ENCODE measurements around the gene SLC39A8. TPM values are rescaled to one million over a fixed set of nuclear protein-coding genes. Genes with fewer than 3 reads are reported as not detected.
A peak's percentile ranks its signal among the peaks of the same experiment; 100 is the strongest.

Gene SLC39A8
- total and polyA plus RNA-seq, 9 of the 15 experiments (the other 6 are each of a cell fraction or from before 2014, with no cell fraction given) = 8.2 to 30.3 (median 25.0) TPM

DNA sequence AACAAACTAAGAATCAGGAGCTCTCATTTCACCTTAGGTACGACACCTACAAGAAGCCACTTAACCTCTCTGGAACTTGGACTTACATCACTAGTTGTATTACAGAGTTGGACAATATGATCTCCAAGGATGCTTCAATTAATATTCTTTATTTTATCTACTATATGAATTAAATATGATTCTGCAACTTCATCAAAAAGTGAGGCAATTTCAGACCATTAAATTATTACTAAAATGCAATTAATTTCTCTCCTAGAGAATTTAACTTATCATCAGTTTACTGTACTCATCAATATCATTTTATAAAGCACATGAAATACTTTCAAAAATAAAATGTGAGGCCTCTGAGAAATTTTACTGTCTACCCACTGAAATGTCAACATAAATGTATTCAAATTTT, 33.9 kb downstream of the SLC39A8 start:
- no peaks in the 10 kb centered on the region for H3K9me3 ChIP-seq (replicated peaks; ENCODE audit: control insufficient read depth, insufficient read depth, low read depth, low read length)
- no peaks in the 10 kb centered on the region for H3K9me1 ChIP-seq (ENCODE audit: control insufficient read depth, insufficient read depth, low read length)
- no peak overlapping the region for H3K9ac ChIP-seq (ENCODE audit: insufficient read depth in 1 of 2, low read depth in 2 of 2, low read length in 2 of 2)
- in situ Hi-C loops (cut with MboI) (no loop called here), intact Hi-C loops (cut with micrococcal nuclease) (no loop called here)
- no peak overlapping the region for H2AFZ ChIP-seq (ENCODE audit: low read depth, low read length)
- no peaks in the 10 kb centered on the region for H3K36me3 ChIP-seq (ENCODE audit: control insufficient read depth, insufficient read depth, low read length)
- ChIA-PET CTCF (ENCODE audit: low intra/inter-chr PET ratio) (no interaction called here), POLR2A (no interaction called here)
- WGBS (ENCODE audit: insufficient coverage, low coverage, missing lambda C conversion rate) = 95% methylated on average over 1 of the region's 1 CpG
- TF ChIP-seq NR2C1 (IDR thresholded peaks at IDR 0.05) = no peak
- TF ChIP-seq NR2C1 (tag; IDR thresholded peaks at IDR 0.05) = no peak
- TF ChIP-seq ZNF316 (IDR thresholded peaks at IDR 0.05) = peak; percentile 50
- no peak for TF ChIP-seq SREBF2 (CRISPR knock-in tag; IDR thresholded peaks at IDR 0.05)
- no peak for TF ChIP-seq HDGF (IDR thresholded peaks at IDR 0.05)
- TF ChIP-seq HNRNPL (IDR thresholded peaks at IDR 0.05; ENCODE audit: low read depth, low read length) = no peak
- ATAC-seq (no peak), DNase-seq (ENCODE audit: extremely low read depth in 1 of 4, low spot score in 3 of 4) (no peak), FAIRE-seq (no peak)
- H3K4me3 ChIP-seq = no peak overlapping the region
- no peaks in the 10 kb centered on the region for H3K4me1 ChIP-seq (replicated peaks in 1 of 2; ENCODE audit: control insufficient read depth in 2 of 2, insufficient read depth in 2 of 2, low read length in 2 of 2)
- H3K27me3 ChIP-seq (ENCODE audit: control insufficient read depth in 2 of 2, insufficient read depth in 2 of 2, low read length in 2 of 2) = no peaks in the 10 kb centered on the region
- no peaks in the 10 kb centered on the region for H4K20me1 ChIP-seq (replicated peaks; ENCODE audit: control insufficient read depth, insufficient read depth, low read length)
- no peak overlapping the region for H3K4me2 ChIP-seq (ENCODE audit: insufficient read depth, low read length)
- H3K27ac ChIP-seq (ENCODE audit: extremely low read depth, low read depth, low read length) = no peak overlapping the region
- BruUV-seq (replicated peaks) = no TSS peak
- no peaks in the 10 kb centered on the region for H3K79me2 ChIP-seq (ENCODE audit: control insufficient read depth, insufficient read depth, low read length)

DNA sequence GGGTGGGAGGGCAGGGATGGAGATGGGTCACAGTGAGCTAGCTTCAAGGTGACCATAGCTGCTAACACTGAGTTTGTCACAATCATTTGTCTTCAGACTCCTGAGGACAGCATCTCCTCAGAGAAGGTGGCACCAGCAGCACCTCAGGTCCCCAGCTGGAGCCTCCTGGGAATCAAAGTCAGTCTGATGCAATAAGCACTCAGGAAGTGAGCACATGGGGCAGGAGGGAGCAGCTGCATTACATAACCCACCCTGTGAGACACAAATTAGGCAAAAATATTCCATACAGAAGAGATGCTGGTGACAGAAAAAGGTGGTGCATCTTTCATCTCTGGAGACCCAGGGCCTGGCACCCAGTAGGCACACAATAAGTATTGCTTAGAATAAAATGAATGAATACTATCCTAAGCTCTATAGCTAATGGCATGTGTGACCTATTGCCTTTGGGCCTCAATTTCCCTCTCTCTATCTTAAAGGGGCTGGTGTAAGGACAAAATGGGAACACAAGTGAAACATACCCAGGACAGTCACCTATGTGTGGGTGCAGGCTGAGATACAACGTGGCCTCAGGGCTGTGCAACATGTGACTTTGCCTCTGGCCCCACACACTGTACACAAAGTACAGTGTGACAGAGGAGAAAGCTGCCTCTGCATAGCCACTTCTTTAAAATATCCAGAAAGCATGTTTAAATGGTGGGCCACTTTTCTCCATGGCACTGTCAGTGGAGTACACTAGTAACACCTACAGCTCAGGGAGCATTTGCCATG, 37.1 kb downstream of the SLC39A8 start:
- ATAC-seq = peak; percentile 85
- Histone ChIP-seq H3K27me3 (ENCODE audit: control insufficient read depth in 2 of 2, insufficient read depth in 2 of 2, low read length in 2 of 2) (no peaks in the 10 kb centered on the region), H3K4me2 (ENCODE audit: insufficient read depth, low read length) (no peak overlapping the region), H3K79me2 (ENCODE audit: control insufficient read depth, insufficient read depth, low read length) (no peaks in the 10 kb centered on the region), H3K4me3 (no peak overlapping the region), H3K36me3 (ENCODE audit: control insufficient read depth, insufficient read depth, low read length) (no peaks in the 10 kb centered on the region; the same call in 2 of the 3 replicates), H3K4me1 (replicated peaks in 1 of 2; ENCODE audit: control insufficient read depth in 2 of 2, insufficient read depth in 2 of 2, low read length in 2 of 2) (no peaks in the 10 kb centered on the region), H2AFZ (ENCODE audit: low read depth, low read length) (peak overlapping the region; percentile 3; the same call in 1 of the 2 replicates), H3K27ac (ENCODE audit: extremely low read depth, low read depth, low read length) (no peak overlapping the region), H4K20me1 (replicated peaks; ENCODE audit: control insufficient read depth, insufficient read depth, low read length) (no peaks in the 10 kb centered on the region), H3K9me1 (ENCODE audit: control insufficient read depth, insufficient read depth, low read length) (no peaks in the 10 kb centered on the region), H3K9me3 (replicated peaks; ENCODE audit: control insufficient read depth, insufficient read depth, low read depth, low read length) (no peaks in the 10 kb centered on the region), H3K9ac (ENCODE audit: insufficient read depth in 1 of 2, low read depth in 2 of 2, low read length in 2 of 2) (no peak overlapping the region)
- FAIRE-seq = no peak
- in situ Hi-C loops (cut with MboI) = no loop called here
- intact Hi-C loops (cut with micrococcal nuclease) = no loop called here
- no TSS peak for BruUV-seq (replicated peaks)
- POLR2A ChIA-PET = interaction anchor here (0.6 to 0.7 kb wide), 2 partner anchors 9 to 11 kb away, joined by 3 read pairs; no protein-coding TSS in a partner anchor
- 0% methylated on average over 1 of the region's 1 CpG for WGBS (ENCODE audit: insufficient coverage, low coverage, missing lambda C conversion rate)
- no peak for DNase-seq (ENCODE audit: extremely low read depth in 1 of 4, low spot score in 3 of 4)
- CTCF ChIA-PET (ENCODE audit: low intra/inter-chr PET ratio) = no interaction called here
- TF ChIP-seq, protein P1, sequence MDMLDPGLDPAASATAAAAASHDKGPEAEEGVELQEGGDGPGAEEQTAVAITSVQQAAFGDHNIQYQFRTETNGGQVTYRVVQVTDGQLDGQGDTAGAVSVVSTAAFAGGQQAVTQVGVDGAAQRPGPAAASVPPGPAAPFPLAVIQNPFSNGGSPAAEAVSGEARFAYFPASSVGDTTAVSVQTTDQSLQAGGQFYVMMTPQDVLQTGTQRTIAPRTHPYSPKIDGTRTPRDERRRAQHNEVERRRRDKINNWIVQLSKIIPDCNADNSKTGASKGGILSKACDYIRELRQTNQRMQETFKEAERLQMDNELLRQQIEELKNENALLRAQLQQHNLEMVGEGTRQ (CRISPR knock-in tag; IDR thresholded peaks at IDR 0.05) = no peak
- TF ChIP-seq CEBPG (CRISPR knock-in tag; IDR thresholded peaks at IDR 0.05) = peak; percentile 78
- peak; percentile 77 to 89 for TF ChIP-seq CEBPG (tag; conservative IDR thresholded peaks at IDR 0.05 in 1 of 2, IDR thresholded peaks at IDR 0.05 in 1 of 2)
- TF ChIP-seq, protein P2, sequence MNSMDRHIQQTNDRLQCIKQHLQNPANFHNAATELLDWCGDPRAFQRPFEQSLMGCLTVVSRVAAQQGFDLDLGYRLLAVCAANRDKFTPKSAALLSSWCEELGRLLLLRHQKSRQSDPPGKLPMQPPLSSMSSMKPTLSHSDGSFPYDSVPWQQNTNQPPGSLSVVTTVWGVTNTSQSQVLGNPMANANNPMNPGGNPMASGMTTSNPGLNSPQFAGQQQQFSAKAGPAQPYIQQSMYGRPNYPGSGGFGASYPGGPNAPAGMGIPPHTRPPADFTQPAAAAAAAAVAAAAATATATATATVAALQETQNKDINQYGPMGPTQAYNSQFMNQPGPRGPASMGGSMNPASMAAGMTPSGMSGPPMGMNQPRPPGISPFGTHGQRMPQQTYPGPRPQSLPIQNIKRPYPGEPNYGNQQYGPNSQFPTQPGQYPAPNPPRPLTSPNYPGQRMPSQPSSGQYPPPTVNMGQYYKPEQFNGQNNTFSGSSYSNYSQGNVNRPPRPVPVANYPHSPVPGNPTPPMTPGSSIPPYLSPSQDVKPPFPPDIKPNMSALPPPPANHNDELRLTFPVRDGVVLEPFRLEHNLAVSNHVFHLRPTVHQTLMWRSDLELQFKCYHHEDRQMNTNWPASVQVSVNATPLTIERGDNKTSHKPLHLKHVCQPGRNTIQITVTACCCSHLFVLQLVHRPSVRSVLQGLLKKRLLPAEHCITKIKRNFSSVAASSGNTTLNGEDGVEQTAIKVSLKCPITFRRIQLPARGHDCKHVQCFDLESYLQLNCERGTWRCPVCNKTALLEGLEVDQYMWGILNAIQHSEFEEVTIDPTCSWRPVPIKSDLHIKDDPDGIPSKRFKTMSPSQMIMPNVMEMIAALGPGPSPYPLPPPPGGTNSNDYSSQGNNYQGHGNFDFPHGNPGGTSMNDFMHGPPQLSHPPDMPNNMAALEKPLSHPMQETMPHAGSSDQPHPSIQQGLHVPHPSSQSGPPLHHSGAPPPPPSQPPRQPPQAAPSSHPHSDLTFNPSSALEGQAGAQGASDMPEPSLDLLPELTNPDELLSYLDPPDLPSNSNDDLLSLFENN (IDR thresholded peaks at IDR 0.05; ENCODE audit: low read depth in 2 of 2, low read length in 2 of 2) = no peak
- peak; percentile 37; the same call in 1 of the 2 replicates for TF ChIP-seq JUND (IDR thresholded peaks at IDR 0.05; ENCODE audit: borderline replicate concordance, low read depth, low read length)
- no peak for TF ChIP-seq JUND (tag; IDR thresholded peaks at IDR 0.05; ENCODE audit: borderline replicate concordance, low read depth, low read length)
